HG03521 (cell line): ENCODE data around the gene HK2.

Source experiments
- ATAC-seq: cut with Tn5 transposase; IDR thresholded peaks from one replicate; pipeline ENCODE4 v1.9.1; 2021; ENCODE audit warnings: mild to moderate bottlenecking, moderate library complexity; ENCODE audit not compliant: unreplicated experiment

The HK2 gene

GRCh38 chr2:74930811-74931486, 97.0 kb downstream of the HK2 start:
- no peak for ATAC-seq

- no peak for ATAC-seq
These were observed 98.0 kb downstream of the HK2 start for GRCh38 chr2:74931940-74932339.

- no peak for ATAC-seq
These were observed 102.1 kb downstream of the HK2 start for GRCh38 chr2:74935975-74936391.

- no peak for ATAC-seq
These were observed 103.4 kb downstream of the HK2 start for GRCh38 chr2:74937221-74937880.

- ATAC-seq, result no peak
These were observed 104.3 kb downstream of the HK2 start for GRCh38 chr2:74938264-74938663.

DNA sequence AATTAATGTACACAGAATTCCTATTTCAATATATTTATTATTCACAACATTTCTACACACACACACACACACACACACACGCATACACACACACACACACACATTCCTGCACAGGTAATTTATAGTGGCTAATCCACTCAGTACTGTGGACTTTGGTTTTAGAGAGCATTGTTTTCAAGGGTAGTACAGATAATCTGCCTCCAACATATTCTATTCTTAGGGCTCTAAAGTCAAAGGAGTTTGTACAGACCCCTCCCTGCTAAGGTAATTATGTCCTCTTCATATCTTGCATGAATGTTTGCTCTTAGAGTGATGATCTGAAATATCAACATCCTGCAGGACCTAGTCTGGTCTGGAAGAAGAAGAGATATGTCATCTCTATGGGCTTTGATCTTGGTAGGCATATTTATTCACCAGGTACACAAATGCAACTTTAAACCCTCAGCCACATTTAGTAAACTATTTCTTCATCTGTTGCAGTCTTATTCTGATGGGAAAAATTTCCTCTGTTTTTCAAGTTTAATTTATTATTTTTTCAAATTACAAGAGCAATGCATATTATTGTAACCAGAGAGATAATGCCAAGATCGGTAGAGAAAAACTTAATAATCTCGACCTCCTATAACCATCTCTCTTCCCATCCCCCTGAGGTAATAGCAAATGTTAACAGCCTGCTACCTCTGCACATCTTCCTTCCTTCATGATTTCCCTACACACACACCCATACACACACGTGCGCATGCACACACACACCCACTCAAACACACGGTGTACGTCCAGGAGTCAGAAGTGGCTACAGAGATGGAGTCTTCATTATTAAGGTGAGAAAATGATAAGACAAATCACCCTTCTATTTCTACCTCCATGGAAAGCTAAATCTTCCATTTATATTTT, 106.2 kb downstream of the HK2 start:
- ATAC-seq, result no peak

DNA sequence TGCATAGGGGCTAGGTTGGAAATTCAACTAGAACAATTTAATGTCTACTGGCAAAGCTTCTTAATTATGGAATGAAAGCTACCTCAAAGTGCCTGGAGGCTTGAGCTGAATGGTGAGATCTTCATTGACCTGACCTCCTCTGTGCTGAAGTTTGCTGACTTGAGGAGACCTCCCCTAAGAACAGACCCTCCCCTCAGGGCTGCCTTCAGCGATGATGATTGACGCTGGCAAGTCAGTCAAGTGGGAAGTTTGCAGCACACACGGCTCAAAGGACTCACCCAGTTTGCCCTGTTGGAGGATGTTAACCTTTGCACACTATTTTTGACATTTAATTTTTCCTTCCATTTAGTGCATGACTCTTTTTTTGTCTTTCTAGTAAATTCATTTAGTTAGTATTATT, 107.4 kb downstream of the HK2 start:
- ATAC-seq, result no peak

GRCh38 chr2:74942263-74942662, 108.3 kb downstream of the HK2 start:
- ATAC-seq, result no peak
